ENCODE results near the gene NCKAP1.

GRCh38 chr2:182895798-182896197, 142.5 kb downstream of the NCKAP1 start:
- no peak for TF ChIP-seq RCOR1 (IDR thresholded peaks at IDR 0.05; ENCODE audit: low read depth, low read length)
- no peak for TF ChIP-seq KDM5A (IDR thresholded peaks at IDR 0.05)
- no peak for TF ChIP-seq NR3C1 (IDR thresholded peaks at IDR 0.05)
- TF ChIP-seq CTCF (IDR thresholded peaks at IDR 0.05), result no peak
- TF ChIP-seq MAZ (IDR thresholded peaks at IDR 0.05; ENCODE audit: borderline replicate concordance, low read depth, low read length), result no peak
- no peak for TF ChIP-seq POLR2A (IDR thresholded peaks at IDR 0.05; ENCODE audit: low read length)
- no peak for TF ChIP-seq RNF2 (IDR thresholded peaks at IDR 0.05; ENCODE audit: borderline replicate concordance, low read depth)
